ENCODE results near the gene CERS6.

The CERS6 gene

GRCh38 chr2:168685600-168686451, 229.8 kb downstream of the CERS6 start:
- no peak for TF ChIP-seq ZXDB (tag by site-specific recombination; IDR thresholded peaks at IDR 0.05)
- TF ChIP-seq OVOL3 (tag by site-specific recombination; IDR thresholded peaks at IDR 0.05), result 0 out of 2 replicates have a peak, but pooled peaks have one; percentile 41
- no peak for TF ChIP-seq ZNF24 (tag by site-specific recombination; IDR thresholded peaks at IDR 0.05)
- TF ChIP-seq ZNF747 (tag by site-specific recombination; IDR thresholded peaks at IDR 0.05), result no peak
- no peak for TF ChIP-seq SALL2 (tag by site-specific recombination; IDR thresholded peaks at IDR 0.05; ENCODE audit: borderline replicate concordance)
- 0 out of 2 replicates have a peak, but pooled peaks have one; percentile 23 for TF ChIP-seq ZNF513 (tag by site-specific recombination; IDR thresholded peaks at IDR 0.05)
- 0 out of 2 replicates have a peak, but pooled peaks have one; percentile 24 for TF ChIP-seq ZBTB17 (tag by site-specific recombination; IDR thresholded peaks at IDR 0.05)
- TF ChIP-seq ZNF140 (tag by site-specific recombination; IDR thresholded peaks at IDR 0.05), result no peak
- TF ChIP-seq ZNF677 (tag by site-specific recombination; IDR thresholded peaks at IDR 0.05), result peak; percentile 79
- TF ChIP-seq ZNF510 (tag by site-specific recombination; IDR thresholded peaks at IDR 0.05; ENCODE audit: insufficient replicate concordance), result no peak
- Histone ChIP-seq H3K9me3 (ENCODE audit: control insufficient read depth, insufficient read depth, low read depth, low read length) (no peaks in the 10 kb centered on the region), H3K4me3 (ENCODE audit: low read depth, low read length) (no peak overlapping the region), H3K36me3 (ENCODE audit: control insufficient read depth in 2 of 2, insufficient read depth in 1 of 2, low read length in 2 of 2) (no peaks in the 10 kb centered on the region), H3K27ac (ENCODE audit: extremely low read depth, low read depth, low read length) (no peak overlapping the region), H3K4me1 (ENCODE audit: control insufficient read depth, insufficient read depth, low read length) (no peaks in the 10 kb centered on the region)
- ChIA-PET CTCF (interaction anchor here (0.6 to 3.3 kb wide), 5 partner anchors 8 to 525 kb away, joined by 3 to 24 read pairs (median 3); no protein-coding TSS in a partner anchor), POLR2A (interaction anchor here (0.6 kb wide), 1 partner anchor 686 kb away, joined by 6 read pairs; no protein-coding TSS in a partner anchor)

DNA sequence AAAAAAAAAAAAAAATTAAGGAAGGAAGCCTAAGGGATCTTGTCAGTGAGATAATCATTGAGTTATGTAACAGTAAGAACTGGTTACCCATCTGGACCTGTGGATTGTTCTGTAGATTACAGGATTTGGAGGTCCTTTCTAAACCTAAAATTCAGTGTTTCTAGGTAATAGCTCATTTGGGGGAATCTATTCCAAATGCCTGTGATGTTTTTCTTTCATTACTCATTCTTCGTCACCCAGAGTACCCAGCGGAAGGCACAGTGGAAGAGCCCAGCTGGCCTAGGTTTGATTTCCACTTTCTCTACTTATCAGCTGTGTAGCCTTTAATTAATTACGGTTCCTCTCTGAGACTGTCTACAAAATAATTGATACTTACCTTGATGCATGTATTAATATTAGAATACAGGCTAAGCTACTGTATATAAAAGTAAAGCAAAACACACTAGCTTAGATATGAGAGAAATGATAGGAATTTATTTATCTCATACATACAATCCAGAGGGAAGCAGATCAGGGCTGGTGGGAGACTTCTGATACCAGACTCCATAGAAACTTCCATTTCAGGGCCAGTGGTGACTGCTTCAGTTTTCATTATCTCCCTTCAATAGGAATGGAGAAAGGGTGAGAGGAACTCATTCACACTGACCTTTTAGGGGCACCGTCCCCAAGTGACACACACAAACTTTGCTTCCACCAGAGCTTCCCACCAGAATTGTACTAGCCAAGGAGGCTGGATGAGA, 230.6 kb downstream of the CERS6 start:
- Histone ChIP-seq H3K4me3 (ENCODE audit: low read depth, low read length) (no peak overlapping the region), H3K27ac (ENCODE audit: extremely low read depth, low read depth, low read length) (no peak overlapping the region), H3K36me3 (ENCODE audit: control insufficient read depth in 2 of 2, insufficient read depth in 1 of 2, low read length in 2 of 2) (peaks cover 0 to 4% of the 10 kb centered on the region in 2 experiments; a peak in 1 of 3 replicates), H3K4me1 (ENCODE audit: control insufficient read depth, insufficient read depth, low read length) (no peaks in the 10 kb centered on the region), H3K9me3 (ENCODE audit: control insufficient read depth, insufficient read depth, low read depth, low read length) (no peaks in the 10 kb centered on the region)
- POLR2A ChIA-PET, result no interaction called here
- CTCF ChIA-PET, result interaction anchor here (0.6 to 3.3 kb wide), 8 partner anchors 8 to 568 kb away, joined by 3 to 24 read pairs (median 3); no protein-coding TSS in a partner anchor
- TF ChIP-seq ZNF664 (tag by site-specific recombination; IDR thresholded peaks at IDR 0.05) (no peak), ZNF175 (tag by site-specific recombination; IDR thresholded peaks at IDR 0.05) (no peak), ZNF138 (tag by site-specific recombination; IDR thresholded peaks at IDR 0.05; ENCODE audit: borderline replicate concordance) (no peak), KLF8 (tag by site-specific recombination; IDR thresholded peaks at IDR 0.05) (no peak), OVOL3 (tag by site-specific recombination; IDR thresholded peaks at IDR 0.05) (no peak), ZNF48 (tag by site-specific recombination; IDR thresholded peaks at IDR 0.05) (no peak), ZNF513 (tag by site-specific recombination; IDR thresholded peaks at IDR 0.05) (no peak), OSR2 (tag by site-specific recombination; IDR thresholded peaks at IDR 0.05) (no peak)
- TF ChIP-seq, protein P1, sequence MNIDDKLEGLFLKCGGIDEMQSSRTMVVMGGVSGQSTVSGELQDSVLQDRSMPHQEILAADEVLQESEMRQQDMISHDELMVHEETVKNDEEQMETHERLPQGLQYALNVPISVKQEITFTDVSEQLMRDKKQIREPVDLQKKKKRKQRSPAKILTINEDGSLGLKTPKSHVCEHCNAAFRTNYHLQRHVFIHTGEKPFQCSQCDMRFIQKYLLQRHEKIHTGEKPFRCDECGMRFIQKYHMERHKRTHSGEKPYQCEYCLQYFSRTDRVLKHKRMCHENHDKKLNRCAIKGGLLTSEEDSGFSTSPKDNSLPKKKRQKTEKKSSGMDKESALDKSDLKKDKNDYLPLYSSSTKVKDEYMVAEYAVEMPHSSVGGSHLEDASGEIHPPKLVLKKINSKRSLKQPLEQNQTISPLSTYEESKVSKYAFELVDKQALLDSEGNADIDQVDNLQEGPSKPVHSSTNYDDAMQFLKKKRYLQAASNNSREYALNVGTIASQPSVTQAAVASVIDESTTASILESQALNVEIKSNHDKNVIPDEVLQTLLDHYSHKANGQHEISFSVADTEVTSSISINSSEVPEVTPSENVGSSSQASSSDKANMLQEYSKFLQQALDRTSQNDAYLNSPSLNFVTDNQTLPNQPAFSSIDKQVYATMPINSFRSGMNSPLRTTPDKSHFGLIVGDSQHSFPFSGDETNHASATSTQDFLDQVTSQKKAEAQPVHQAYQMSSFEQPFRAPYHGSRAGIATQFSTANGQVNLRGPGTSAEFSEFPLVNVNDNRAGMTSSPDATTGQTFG (tag by site-specific recombination; IDR thresholded peaks at IDR 0.05; ENCODE audit: borderline replicate concordance), result no peak
